ENCODE measurements around the gene MEAK7.
A peak's percentile ranks its signal among the peaks of the same experiment; 100 is the strongest.

Gene MEAK7, protein sequence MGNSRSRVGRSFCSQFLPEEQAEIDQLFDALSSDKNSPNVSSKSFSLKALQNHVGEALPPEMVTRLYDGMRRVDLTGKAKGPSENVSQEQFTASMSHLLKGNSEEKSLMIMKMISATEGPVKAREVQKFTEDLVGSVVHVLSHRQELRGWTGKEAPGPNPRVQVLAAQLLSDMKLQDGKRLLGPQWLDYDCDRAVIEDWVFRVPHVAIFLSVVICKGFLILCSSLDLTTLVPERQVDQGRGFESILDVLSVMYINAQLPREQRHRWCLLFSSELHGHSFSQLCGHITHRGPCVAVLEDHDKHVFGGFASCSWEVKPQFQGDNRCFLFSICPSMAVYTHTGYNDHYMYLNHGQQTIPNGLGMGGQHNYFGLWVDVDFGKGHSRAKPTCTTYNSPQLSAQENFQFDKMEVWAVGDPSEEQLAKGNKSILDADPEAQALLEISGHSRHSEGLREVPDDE
- 5.6 to 12.4 reads per million in 2 donors for total RNA-seq

DNA sequence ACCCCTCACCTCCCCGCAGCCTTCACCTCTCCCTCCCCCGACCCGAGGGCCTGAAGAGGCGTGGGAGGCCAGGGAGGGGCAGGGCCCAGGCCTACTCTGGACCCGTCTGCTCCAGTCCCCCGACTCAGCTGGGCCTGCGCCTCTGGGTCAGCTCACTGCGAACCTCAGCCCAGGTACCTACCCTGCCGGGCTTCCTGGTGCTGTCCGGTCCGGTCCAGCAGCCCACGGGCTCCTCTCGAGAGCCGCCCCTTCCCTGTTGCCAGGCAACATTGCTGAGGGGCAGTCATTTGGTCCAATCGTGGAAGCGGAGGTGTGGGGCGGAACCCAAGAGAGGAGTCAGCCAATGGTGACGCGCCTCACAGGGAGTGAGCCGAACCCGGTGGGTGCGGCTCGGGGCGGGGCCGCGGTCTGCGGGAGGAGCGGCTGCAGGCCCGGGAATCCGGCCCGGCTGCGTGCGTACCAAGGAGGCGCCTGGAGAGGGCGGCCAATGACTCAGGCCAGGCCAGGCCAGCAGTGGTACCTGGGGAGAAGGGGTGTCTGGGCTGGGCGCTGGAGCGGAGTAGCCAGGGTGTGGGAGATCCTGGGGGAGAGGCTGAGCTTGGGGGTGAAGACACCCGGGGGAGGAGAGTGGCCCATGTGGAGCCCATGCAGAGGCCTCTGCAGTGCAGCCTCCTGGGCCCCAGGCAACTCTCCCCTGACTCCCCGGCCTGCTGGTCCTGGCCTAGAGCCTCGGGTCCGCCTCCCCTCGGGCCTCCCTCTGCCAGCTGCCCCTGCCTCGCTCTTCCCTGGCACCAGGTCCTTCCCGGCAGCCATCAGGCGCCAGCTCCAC, at the start of gene MEAK7:
MEAK7 (minus strand) TSS at position 240 of the 829 bp plus-strand sequence. CDS start 6,573 bp downstream, outside the sequence.
- DNase-seq, result peak; percentile 97

DNA sequence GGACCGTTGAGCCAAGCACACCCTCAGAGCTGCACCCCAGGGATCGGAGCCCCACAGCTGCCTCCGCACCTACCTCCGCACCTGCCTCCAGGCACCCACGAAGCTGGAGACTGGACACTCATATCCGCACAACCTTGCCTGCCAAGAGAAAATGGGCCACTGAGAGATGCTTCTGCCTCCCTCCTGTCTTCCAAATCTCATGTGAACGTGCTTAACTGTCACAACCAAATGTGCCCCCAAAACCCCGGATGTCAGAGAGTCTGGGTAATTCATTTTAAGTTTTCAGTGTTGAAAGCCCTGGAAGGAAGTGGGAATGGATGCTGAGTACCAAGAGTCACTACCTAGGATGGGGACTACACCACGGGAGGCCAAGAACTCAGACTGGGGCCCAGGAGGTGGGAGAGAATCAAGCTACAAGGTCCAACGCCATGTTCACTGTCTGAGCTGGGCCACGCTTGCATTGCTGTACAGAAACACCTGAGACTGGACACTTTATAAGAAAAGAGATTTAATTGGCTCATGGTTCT, 49.5 kb upstream of the MEAK7 start:
- peak; percentile 28 for DNase-seq

DNA sequence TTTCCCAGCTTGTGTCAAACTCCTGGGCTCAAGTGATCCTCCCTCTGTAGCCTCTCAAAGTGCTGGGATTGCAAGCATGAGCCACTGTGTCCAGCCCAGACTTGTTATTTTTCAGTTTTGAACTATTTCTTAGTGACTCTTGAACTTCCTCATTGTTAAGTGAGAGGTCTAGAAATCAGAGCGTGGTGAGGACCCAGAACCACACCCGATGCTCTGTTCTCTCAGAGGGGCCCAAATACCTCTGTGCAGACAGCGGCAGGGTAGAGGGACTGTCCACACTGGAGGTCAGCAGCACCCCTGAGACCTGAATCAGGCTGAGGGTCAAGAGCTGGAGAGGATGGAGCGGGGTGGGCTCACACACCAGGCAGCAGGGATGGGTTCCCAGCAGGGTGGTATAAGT, 47.7 kb upstream of the MEAK7 start:
- no peak for DNase-seq

DNA sequence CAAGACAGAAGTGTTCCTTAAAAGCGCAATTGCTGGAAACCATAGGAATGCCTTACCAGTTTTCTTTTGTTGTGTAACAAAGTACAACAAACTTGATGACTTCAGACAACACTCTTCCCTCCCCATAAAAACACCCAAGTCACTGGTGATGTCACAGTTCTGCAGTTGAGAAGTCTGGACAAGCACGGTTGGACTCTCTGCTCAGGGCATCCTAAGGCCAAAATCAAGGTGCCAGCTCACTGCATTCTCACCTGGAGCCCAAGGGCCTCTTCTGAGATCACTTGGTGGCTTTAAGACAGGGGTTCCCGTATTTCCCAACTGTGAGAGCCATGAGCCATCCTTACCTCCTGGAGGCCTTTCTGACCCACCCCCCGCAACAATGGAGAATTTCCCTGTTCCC, 45.6 kb upstream of the MEAK7 start:
- no peak for DNase-seq

DNA sequence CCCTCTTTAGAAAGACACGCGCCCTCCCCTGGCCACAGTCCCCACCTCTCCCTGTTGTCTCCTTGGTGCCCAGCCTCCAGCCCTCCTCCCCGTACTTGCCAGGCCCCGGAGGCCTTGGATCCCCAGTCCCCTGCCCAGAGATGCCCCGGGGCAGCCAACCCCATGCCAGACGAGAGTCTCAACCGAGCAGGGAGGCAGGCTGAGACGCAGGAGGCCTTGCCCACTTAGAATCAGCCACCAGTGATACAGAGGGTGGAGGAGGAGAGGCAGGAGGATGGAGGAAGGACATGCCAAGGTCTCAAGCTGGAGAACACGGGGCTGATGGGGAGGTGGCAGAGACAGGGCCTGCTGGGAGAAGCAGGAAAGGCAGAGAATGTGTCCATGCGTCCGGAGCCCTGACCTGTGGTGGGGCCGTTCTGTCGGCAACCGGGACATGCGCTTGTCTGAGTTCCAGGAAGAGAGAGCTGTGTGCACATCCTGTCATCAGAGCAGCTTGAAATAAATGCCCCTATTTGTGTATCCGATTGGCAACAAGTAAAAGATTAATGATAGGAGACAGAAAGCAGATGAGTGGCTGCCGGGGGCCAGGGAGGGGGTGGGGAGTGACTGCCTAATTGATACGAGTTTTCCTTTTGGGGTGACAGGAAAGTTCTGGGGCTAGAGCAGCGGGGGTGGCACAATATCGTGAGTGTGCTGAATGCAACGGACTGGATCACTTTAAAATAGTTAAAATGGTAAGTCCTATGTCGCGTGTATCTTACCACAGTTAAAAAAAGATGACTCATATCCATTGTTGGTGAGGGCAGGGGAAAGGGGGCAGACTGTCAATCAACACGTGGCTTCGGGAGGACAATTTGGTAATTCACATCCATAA, 44.7 kb upstream of the MEAK7 start:
- DNase-seq, result peak; percentile 22

DNA sequence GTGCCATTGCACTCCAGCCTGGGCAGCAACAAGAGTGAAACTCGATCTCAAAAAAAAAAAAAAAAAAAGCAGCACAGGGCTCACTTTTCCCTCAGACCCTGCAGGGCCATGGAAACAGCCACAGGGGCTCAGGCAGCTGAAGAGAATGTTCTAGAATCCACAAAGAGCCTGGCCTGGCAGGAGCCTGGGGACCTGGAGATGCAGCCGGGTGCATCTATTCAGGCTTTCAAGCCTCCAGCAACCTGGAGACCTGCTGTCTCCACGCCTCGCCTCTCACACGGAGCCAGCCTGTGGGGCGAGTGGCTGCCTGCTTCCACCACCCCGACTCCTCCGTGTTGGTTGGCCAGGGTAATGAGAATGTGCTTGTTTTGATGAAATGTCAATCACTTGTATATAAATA, 44.0 kb upstream of the MEAK7 start:
- no peak for DNase-seq

DNA sequence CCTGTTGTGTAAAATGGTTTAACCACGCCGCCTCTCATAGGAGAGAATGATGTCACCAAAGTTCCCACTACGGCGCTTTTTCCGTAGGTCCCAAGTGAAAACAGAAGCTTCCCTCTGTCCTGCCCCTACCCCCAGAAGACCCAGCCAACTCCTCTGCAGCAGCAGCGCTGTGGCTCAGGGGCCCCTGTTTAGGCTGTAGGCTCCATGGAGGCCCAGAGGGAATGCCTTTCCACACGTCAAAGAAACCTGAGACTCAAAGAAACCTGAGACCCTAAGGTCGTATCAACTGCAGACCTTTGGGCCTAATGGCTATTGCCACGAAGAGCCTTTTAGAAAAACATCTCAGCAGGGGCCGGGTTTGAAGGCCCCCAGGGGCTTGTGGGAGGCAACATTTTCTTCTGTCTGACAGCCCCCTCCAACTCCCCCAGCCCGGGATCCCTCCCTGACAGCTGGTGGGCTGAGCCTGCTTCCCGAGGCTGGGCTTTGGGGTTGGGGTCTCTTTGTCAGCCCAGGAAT, 43.1 kb upstream of the MEAK7 start:
- no peak for DNase-seq

DNA sequence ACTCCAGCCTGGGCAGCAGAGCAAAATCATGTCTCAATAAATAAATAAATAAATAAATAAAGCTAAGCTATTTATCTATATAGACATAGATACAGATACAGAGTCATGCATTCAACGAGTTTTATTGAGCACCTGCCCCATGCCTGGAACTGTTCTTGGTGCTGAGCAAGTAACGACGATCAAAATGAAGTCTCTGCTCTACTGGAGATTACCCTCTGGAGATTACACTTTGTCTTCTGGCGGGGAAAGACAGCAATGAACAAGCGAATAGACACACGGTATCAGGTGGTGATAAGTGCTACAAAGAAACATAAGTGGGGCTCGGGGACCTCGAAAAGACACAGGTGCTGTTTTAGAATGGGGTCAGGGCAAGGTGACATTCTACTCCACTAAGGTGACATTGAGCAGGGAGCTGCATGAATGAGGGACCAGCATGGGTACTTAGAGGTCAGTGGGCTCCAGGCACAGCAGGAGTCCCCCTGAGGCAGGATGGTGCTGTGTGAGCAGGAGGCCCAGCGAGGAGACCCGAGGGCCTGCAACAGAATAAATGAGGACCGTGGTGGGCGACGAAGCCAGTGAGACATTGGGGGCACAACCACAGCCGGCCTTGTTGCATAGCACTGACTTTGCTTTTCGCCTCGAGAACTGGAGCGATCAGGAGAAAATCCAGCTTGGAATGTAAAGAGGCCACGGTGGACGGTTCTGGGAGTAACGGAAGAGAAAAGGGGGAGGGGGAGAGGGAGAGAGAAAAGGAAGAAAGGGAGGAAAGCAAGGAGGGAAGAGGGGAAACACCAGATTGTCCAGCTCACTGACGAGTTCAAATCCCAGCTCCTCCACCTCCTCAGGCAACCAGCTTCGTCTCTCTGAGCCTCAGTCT, 42.4 kb upstream of the MEAK7 start:
- no peak for DNase-seq

DNA sequence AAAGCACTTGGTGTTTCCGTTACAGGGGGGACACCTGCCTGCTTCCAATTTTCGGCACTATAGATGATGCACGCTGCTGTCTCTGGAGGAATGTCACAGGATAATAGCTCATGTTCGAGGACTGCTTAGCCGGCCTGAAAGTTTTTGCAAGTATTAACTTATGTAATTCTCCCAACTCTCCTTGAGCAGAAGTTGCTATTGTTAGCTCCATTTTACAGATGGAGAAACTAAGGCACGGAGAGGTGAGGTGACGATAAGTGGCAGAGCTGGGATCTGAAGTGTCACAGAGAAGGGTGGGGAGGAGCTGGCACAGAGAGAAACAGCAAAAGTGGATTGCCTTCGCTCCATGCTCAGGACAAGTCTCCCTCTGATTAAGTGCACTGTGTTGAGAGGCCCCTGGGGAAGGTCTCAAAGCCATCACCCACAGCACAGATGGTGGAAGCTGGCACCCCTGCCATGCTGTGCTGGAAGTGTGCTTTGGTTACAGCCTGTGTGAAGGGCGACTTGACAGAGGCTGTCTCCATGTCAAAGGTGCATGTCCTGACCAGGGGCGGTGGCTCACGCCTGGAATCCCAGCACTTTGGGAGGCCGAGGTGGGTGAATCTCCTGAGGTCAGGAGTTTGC, 40.8 kb upstream of the MEAK7 start:
- no peak for DNase-seq

DNA sequence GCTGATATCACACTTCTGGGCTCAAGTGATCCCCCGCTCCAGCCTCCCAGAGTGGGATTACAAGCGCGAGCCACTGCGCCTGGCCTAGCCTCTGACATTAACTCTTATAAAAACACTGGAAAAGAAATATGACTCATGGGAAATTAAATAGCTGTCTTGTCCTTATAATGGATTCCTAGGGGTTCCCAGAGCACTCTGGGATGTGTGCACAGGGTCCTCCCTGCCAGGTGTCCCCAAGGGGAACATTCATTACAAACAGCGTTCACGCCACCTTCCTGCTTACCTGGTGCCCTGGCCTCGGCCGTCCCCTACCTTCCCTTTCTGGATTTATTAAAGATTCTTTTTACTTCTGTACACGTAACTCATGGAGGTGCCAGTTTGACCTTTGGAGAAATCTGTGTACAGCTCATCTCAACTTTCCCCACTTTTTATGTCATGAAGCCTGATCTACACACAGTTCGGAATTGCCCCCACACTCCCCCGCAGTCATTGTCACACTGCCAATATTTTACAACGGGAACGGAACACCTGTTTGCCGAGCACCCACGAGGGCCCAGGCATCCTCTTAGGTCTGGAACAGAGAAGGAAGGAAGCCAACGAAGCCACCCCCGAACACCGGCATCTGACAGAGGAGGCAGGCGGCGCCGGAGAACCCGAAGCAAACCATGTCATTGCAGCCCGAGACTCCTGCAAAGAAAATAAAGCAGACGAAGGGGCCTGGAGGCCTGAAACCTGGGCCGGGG, 39.7 kb upstream of the MEAK7 start:
- no peak for DNase-seq

DNA sequence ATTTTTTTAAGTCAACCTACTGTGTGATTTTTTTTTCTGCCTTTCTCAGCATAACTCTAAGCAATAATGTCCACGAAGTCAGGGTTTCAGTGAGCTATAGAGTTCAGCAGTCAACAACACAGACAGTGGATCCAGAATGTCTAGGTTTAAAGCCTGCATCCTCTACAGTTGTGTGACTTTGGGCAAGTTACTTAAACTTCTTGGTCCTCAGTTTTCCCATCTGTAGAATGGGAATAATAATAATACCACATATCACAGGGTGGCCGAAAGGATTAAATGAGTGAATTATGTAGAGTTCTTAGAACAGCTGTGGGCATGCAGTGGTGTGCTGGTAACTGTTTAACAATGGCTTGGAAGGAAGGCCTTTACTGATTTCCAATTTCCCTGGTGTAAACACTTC, 38.8 kb upstream of the MEAK7 start:
- DNase-seq, result no peak

DNA sequence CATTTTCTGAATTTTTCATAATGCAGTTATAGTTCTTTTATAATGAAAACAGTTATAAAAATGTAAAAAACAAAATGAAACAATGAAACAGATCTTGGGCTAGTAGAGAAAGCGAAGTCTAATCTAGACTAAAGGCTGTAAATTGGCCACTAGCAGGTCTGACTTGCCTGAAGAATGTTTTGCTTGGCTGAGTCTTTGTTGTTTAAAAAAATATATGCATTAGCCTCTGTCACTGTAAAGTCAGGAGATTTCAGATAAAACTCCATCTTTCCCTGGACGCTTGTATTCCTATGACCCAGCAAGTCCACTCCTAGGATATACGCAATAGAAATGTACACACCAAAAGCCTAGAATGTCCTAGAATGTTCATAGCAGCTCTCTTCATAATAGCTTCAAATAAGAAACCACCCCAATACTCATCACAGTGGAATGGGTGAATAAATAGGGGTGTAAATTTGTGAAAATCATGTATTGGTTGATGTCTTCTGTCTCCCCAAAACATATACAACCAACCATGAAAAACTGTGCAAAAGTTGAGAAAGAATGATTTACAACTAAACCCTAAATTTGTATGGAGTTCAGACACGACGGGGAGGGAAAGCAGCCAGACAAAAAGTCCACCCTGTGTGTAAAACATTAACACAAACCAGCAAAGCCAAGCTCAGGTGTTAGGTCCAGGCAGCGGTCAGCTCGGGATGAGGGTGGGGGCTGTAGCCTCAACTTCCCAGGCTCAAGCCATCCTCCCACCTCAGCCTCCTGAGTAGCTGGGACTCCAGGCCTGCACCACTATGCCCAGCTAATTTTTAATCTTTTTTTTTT, 37.7 kb upstream of the MEAK7 start:
- no peak for DNase-seq

DNA sequence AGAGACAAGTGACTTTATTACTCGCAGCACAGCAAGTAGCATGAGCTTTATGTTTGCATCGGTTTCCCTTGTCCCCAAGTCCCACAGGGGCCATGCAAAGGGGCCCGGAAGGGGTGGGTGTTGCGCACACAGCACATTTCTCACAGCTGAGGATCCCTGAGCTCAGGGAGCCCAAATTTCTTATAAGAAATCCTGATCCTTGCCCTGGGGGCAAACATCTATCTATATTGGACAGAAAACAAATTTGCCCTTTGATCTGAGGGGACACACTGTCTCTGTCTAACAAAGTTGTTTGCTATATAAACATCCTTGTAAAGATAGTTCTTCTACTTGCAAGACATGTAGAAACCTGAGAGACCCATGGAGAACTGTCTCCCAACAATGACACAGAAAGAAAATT, 35.7 kb upstream of the MEAK7 start:
- DNase-seq, result no peak

DNA sequence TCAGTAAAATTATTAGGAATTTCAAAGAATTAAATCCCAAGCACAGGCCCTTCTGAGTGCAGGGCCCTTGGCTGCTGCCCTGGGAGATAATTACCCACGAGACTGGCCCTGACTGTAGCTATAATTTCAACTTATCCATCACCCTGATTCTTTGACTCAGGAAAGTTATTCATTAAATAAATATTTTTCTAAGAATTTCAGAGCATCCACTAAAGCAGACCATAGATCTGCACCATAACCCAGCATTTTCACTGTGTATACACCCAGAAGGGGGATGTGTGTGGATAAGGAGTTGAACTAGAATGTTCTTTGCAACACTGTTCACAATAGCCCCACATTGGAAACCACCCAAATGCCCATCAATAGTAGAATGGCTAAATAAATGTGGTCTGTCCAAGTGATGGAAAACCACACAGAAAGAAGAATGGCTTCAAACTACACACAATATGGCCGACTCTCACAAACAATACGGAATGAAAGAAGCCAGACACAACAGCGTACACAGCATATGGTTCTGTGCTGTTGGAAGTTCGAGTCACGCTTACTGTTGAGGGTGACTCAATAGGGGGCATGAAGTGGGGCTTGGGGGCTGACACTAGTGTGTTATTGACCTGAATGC, 33.9 kb upstream of the MEAK7 start:
- no peak for DNase-seq

DNA sequence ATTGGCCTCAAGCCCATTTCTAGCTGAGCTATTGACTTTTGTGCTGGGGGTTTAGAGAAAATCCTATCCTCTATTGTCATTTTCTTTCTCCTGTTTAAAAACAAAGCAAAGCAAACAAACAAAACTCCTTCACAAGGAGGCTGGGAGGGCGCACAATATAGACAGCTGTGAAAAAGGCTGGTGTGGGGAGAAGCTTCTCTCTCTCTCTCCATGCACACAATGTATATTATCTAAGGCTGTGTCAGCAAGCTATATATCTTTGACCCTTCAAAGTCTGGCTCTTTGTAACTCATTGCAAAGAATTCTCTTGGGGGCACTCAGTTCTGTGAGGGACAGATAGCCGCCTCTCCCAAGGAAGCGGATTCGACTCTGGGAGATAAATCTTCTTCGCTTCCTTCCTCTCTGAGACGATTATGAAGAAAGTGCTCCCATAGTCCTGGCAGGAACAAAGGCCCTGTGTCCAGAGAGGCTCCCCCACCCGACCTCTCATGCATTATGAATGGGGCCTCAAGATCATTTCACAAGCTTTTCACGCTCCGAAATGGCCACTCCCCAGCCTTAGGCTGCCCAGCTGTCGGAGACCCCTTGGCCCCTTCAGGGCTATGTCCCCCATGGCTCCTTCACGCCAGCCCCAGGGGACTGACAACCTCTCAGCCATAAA, 33.2 kb upstream of the MEAK7 start:
- no peak for DNase-seq

DNA sequence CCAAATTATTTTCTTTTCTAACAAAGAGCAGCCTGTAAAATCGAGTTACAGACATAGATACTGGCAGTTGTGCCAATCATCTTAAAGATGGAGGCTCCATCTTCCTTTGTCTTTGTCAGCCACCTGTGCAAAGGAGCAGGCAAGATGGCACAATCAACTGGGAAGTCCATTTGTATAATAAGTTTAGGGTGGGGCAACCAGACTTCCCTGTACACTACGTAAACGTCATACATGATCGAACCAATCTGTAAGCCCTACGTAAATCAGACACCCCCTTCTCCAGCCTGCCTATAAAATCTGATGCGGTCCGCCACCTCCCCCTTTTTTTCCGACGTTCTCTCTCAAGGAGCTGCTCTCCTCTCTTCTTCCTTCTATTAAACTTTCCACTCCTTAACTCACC, 31.4 kb upstream of the MEAK7 start:
- DNase-seq, result no peak

DNA sequence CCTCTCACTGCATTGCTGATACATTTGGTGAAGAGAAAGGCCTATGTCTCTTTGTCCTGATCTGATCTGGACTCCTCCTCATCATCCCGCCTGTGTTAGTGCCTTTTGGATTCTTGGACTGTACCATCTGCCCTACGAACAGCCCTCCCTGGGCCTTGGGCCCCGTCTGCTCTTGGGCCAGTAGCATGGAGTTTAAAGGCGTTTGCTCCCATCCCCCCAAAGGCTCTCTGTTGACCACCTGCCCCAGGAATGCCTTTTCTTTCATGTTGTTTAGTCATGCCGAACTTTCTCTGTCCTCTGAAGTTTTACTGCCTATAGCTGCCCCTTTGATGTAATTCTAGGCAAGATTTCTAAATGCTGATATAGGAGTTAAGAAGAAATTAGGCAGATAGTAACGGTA, 30.9 kb upstream of the MEAK7 start:
- no peak for DNase-seq

DNA sequence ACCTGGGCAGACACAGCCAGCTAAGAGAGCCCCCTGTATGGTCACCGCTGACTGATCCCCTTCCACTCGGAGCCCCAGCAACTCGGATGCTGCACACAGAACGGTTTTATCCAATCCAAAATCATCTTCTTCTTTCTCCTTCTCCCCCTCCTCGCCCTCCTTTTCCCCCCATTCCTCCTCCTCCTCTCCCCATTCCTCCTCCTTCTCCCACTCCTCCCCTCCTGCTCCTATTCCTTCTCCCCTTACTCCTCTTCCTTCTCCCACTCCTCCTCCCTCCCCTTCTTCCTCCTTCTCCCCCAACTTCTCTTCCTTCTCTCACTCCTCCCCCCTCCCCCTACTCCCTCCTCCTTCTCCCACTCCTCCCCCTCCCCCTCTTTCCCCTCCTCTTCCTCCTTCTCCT, 30.4 kb upstream of the MEAK7 start:
- no peak for DNase-seq

Measured in T-helper 9 cell (primary cell).